Transverse colon (tissue), 4 donors: ENCODE measurements around the gene TBX2. TPM values are rescaled to one million over a fixed set of nuclear protein-coding genes. Genes with fewer than 3 reads are reported as not detected.

ENCODE experiments used
- DNase-seq: peaks from one replicate; pipeline ENCODE4 v3.0.0-alpha.2; 2019
- H3K27ac ChIP-seq, 4 donors: fragments of 200-600 bp; sonication (generic); 2 replicates each; pipeline ENCODE4 v1.5.1; 2016 to 2018; ENCODE audit warnings: inconsistent platforms in 4 of 4
- H3K27me3 ChIP-seq: fragments of 200-600 bp; sonication (generic); 2 replicates; pipeline ENCODE4 v1.5.1; 2017; ENCODE audit warnings: inconsistent platforms
- H3K36me3 ChIP-seq, 4 donors: fragments of 200-600 bp; sonication (generic); 2 replicates each; pipeline ENCODE4 v1.5.1; 2017 to 2019; ENCODE audit warnings: inconsistent platforms in 4 of 4
- H3K4me1 ChIP-seq, 4 donors: fragments of 200-600 bp; sonication (generic); 2 replicates each; pipeline ENCODE4 v1.5.1; 2017 to 2020; ENCODE audit warnings: inconsistent platforms in 4 of 4
- H3K4me3 ChIP-seq, 4 donors: fragments of 200-600 bp; sonication (generic); 1 replicate in 1 of 4; 2 replicates in 3 of 4; pipeline versions ENCODE4 v1.5.1 to v1.6.1; 2017 to 2019; ENCODE audit warnings: inconsistent platforms in 4 of 4
- H3K9me3 ChIP-seq, 2 donors: fragments of 200-600 bp; sonication (generic); 2 replicates each; pipeline ENCODE4 v1.5.1; 2017 to 2019; ENCODE audit warnings: inconsistent platforms in 2 of 2
- CTCF ChIP-seq, 5 experiments: fragments of 200-600 bp in 3 of 5; fragments of 450-650 bp in 2 of 5; sonication (generic) in 3 of 5; IDR thresholded peaks; 1 replicate in 2 of 5; 2 replicates in 3 of 5; pipeline ENCODE4 v1.5.1; 2016 to 2017; ENCODE audit warnings: antibody characterized with exemption in 5 of 5, inconsistent platforms in 3 of 5, mild to moderate bottlenecking in 2 of 5, moderate library complexity in 1 of 5
- EP300 ChIP-seq: sonication (generic); formaldehyde crosslinking; IDR thresholded peaks from one replicate; pipeline ENCODE4 v1.6.1; 2017; ENCODE audit warnings: antibody characterized with exemption, low read depth
- POLR2A ChIP-seq: fragments of 450-650 bp; IDR thresholded peaks from one replicate; pipeline ENCODE4 v1.6.1; 2016; ENCODE audit warnings: antibody characterized with exemption, mild to moderate bottlenecking, moderate library complexity
- POLR2AphosphoS5 ChIP-seq, 3 donors: sonication (generic); formaldehyde crosslinking; IDR thresholded peaks; one replicate each; pipeline ENCODE4 v1.6.1; 2016; ENCODE audit warnings: antibody characterized with exemption in 3 of 3
- WGBS, 2 donors: methylation state at CpG; one replicate each; pipeline ENCODE4 v1.1.5; 2018; ENCODE audit warnings: low coverage in 1 of 2; 5-methylcytosine and 5-hydroxymethylcytosine counted together
- in situ Hi-C, 4 donors: fragments of 200-750 bp; cut with MboI; loops; one replicate each; pipeline versions ENCODE4 v1.15.0 to v1.15.1; 2017; ENCODE audit warnings: low sequenced_read_pairs in 3 of 4, low pct_ligation_motif_present in 1 of 4, low pct_unique_long_range_greater_than_20kb in 1 of 4
- intact Hi-C: fragments of 100-400 bp; cut with DNase I; formaldehyde crosslinking; loops from one replicate; pipeline ENCODE4 v1.15.1; 2023; ENCODE audit warnings: low total_unique reads
- total RNA-seq, 4 donors: library from RNA; depleted of rRNA; stranded (reverse); fragments of >200 nt; gene quantifications; one replicate each; pipeline ENCODE4 v1.1.0, GENCODE V29; 2016

TBX2 gene
- total RNA-seq, 4 donors from 2014 or later = 2.6 to 13.5 (median 8.7) TPM

- intact Hi-C loops (no loop called here), in situ Hi-C loops (no loop called here)
- peaks cover 18 to 39% (median 29%) of the 10 kb centered on the region in 4 donors for H3K4me1 ChIP-seq
- peak overlapping the region in 1 of 4 donors; percentile 35 for H3K4me3 ChIP-seq
- WGBS, 2 donors = 44% methylated on average over 28 of the region's 45 CpGs; no CpG with 5 or more reads in 1 of the 2 donors
- H3K9me3 ChIP-seq = no peaks in the 10 kb centered on the region
- no peaks in the 10 kb centered on the region for H3K36me3 ChIP-seq
- TF ChIP-seq POLR2AphosphoS5 (IDR thresholded peaks at IDR 0.05) (no peak), CTCF (IDR thresholded peaks at IDR 0.05) (no peak), POLR2A (no peak), EP300 (no peak)
- DNase-seq = no peak
- H3K27me3 ChIP-seq = peaks cover 99% of the 10 kb centered on the region
- no peak overlapping the region for H3K27ac ChIP-seq
Observed at GRCh38 chr17:61456688-61457225, 57.1 kb downstream of the TBX2 start.

- WGBS, 2 donors = 28 to 49% methylated on average over 5 to 39 of the region's 39 CpGs
- no peak overlapping the region for H3K27ac ChIP-seq
- TF ChIP-seq CTCF (IDR thresholded peaks at IDR 0.05) = no peak
- TF ChIP-seq POLR2AphosphoS5 (IDR thresholded peaks at IDR 0.05) = no peak
- no peak for TF ChIP-seq POLR2A
- TF ChIP-seq EP300 = no peak
- intact Hi-C loops = no loop called here
- peaks cover 14 to 39% (median 29%) of the 10 kb centered on the region in 4 donors for H3K4me1 ChIP-seq
- H3K27me3 ChIP-seq = peaks cover 99% of the 10 kb centered on the region
- H3K4me3 ChIP-seq = peak overlapping the region in 1 of 4 donors; percentile 35
- H3K36me3 ChIP-seq = no peaks in the 10 kb centered on the region
- no peaks in the 10 kb centered on the region for H3K9me3 ChIP-seq
- no peak for DNase-seq
- in situ Hi-C loops = no loop called here
Observed at GRCh38 chr17:61457226-61457983, 57.8 kb downstream of the TBX2 start.

- 47% methylated on average over 14 of the region's 14 CpGs; no CpG with 5 or more reads in 1 of the 2 donors for WGBS, 2 donors
- H3K4me3 ChIP-seq = no peak overlapping the region
- DNase-seq = no peak
- H3K9me3 ChIP-seq = no peaks in the 10 kb centered on the region
- in situ Hi-C loops = no loop called here
- H3K27me3 ChIP-seq = peaks cover 99% of the 10 kb centered on the region
- no peak overlapping the region for H3K27ac ChIP-seq
- H3K4me1 ChIP-seq = peaks cover 13 to 36% (median 30%) of the 10 kb centered on the region in 4 donors
- TF ChIP-seq EP300 (no peak), POLR2AphosphoS5 (IDR thresholded peaks at IDR 0.05) (no peak), POLR2A (no peak), CTCF (IDR thresholded peaks at IDR 0.05) (no peak)
- no peaks in the 10 kb centered on the region for H3K36me3 ChIP-seq
- intact Hi-C loops = no loop called here
Observed at GRCh38 chr17:61458000-61458399, 58.4 kb downstream of the TBX2 start.

GRCh38 chr17:61458421-61459141, 58.9 kb downstream of the TBX2 start:
- no peak for TF ChIP-seq CTCF (IDR thresholded peaks at IDR 0.05)
- no peak for TF ChIP-seq POLR2A
- no peak for TF ChIP-seq EP300
- no peaks in the 10 kb centered on the region for H3K9me3 ChIP-seq
- H3K27ac ChIP-seq = no peak overlapping the region
- in situ Hi-C loops (no loop called here), intact Hi-C loops (no loop called here)
- H3K36me3 ChIP-seq = no peaks in the 10 kb centered on the region
- peaks cover 97% of the 10 kb centered on the region for H3K27me3 ChIP-seq
- DNase-seq = no peak
- H3K4me1 ChIP-seq = peaks cover 13 to 36% (median 30%) of the 10 kb centered on the region in 4 donors
- H3K4me3 ChIP-seq = no peak overlapping the region
- 60 to 64% methylated on average over 3 to 5 of the region's 5 CpGs for WGBS, 2 donors
